ENCODE measurements around the gene UBE2G1.
"Not testable (repeated sequence)": the region's sequence is repeated elsewhere in the genome, so short reads cannot be mapped to it uniquely, and the experiment has no call there.

The UBE2G1 gene

DNA sequence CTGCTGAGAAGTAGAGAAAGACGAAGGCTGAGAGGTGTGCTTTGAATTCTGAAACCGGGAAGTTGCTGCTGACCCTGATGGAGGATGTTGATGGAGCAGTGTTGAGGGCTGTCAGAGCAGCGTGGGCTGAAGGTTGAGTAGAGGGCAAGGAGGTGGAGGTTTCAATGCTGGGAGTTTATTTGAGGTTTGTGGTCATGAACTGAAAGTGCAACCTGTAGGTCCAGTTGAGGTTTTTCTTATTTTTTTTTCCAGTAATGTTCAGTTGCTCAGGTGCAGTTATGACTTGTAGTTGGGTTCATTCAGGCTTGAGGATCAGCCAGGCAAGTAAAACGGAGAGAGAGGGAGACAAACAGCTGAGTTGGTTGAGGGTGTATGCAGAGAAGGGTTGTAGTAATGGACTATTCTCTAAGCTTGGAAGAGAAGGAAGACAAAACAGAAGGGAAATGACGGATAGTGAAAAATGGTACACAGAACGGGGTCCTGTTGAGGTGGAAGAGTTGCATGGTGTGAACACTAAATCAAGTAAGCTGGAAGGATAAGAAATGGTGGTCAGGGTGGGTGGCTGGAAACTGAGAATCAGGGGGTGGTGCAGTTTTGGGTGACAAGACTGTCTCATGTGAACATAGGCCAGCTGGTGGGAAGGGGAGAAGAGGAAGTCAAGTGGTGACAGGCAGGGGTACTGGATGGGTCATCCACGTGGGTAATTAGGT is 8.7 kb upstream of the UBE2G1 start:
- DNase-seq, result no peak

- DNase-seq, result no peak
Observed at GRCh38 chr17:4369557-4370230, 3.2 kb upstream of the UBE2G1 start.

DNA sequence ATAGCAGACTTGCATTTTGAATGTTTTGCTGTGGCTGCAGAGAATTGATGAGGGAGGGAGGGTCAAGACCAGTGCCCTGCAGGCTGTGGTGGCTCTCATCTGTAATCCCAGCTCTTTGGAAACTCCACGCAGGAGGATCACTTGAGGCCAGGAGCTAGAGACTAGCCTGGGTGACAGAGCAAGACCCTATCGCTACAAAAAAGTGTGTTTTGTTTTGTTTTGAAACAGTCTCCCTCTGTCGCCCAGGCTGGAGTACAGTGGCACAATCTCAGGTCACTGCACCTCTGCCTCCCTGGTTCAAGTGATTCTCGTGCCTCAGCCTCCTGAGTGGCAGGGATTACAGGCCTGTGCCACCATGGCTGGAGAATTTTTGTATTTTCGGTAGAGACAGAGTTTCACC is 1.9 kb upstream of the UBE2G1 start:
- DNase-seq, result no peak

DNA sequence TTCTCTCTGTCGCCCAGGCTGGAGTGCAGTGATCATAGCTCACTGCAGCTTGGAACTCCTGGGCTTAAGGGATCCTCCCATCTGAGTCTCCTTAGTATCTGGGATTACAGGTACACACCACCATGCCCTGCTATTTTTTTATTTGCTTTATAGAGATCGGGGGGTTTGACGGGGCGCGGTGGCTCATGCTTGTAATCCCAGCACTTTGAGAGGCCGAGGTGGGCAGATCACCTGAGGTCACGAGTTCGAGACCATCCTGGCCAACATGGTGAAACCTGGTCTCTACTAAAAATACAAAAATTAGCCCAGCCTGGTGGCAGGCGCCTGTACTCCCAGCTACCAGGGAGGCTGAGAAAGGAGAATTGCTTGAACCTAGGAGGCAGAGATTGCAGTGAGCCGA is 702 bp upstream of the UBE2G1 start:
- not testable (repeated sequence) for DNase-seq

- peak in 1 of 2 experiments; percentile 23 for DNase-seq
Observed at GRCh38 chr17:4365628-4366326, 698 bp downstream of the UBE2G1 start.

DNA sequence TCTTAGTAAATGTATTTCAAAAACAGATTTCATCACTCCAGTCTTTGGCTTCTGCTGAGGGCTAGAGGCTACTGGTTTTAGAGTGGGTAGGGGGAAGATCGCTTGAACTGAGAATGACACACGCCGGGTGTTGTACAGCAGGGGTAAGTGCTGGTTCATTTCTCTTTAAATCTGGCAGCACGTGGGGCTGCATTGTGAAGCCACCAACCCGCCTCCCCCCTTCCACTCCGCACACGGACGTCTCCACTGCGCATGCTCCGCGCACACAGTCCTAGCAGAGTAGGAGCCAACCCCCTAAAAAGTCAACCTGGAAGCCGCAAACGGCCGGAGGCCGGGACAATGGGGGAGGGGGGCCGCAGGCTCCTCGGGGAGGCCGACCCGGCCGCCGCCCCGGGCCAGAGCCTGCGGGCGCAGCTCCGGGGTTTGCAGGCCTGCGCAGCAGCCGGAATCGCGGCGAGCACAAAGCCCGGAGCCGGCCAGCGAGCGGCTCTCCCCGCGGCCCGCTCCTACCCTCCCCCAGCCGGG is 1.3 kb downstream of the UBE2G1 start:
- peak; percentile 80 to 90 for DNase-seq

DNA sequence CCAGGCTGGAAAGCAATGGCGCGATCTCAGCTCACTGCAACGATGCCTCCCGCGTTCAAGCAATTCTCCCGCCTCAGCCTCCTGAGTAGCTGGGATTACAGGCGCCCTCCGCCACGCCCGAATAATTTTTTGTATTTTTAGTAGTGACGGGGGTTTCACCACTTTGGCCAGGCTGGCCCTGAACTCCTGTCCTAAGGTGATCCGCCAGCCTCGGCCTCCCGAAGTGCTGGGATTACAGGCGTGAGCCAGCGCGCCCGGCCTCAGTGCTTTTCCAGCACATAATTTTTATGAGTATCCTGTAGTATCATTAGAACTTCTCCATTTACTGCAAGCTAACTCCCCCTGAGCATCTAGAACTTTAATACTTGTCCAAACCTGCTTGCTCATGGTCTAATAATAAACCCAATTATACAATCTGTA is 1.8 kb downstream of the UBE2G1 start:
- DNase-seq, result no peak

DNA sequence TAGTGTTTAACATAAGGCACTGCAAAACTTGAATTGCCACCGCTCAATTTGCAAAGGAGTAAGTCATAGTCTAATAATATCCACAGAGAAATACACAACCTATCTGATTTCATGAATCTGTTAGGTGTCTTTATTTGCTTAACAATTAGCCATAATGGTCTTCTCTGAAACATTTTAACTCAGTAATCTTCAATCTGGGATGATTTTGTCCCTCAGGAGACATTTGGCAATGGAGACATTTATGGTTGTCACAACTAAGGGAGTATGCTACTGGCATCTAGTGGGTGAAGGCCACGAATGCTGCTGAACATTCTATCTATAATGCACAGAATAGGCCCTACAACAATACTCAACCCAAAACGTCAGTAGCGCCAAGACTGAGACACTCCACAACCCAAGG is 4.3 kb downstream of the UBE2G1 start:
- DNase-seq, result peak in 1 of 2 experiments; percentile 29

GRCh38 chr17:4358154-4358553 is 8.3 kb downstream of the UBE2G1 start:
- DNase-seq, result no peak

GRCh38 chr17:4357671-4358070 is 8.8 kb downstream of the UBE2G1 start:
- no peak for DNase-seq

DNA sequence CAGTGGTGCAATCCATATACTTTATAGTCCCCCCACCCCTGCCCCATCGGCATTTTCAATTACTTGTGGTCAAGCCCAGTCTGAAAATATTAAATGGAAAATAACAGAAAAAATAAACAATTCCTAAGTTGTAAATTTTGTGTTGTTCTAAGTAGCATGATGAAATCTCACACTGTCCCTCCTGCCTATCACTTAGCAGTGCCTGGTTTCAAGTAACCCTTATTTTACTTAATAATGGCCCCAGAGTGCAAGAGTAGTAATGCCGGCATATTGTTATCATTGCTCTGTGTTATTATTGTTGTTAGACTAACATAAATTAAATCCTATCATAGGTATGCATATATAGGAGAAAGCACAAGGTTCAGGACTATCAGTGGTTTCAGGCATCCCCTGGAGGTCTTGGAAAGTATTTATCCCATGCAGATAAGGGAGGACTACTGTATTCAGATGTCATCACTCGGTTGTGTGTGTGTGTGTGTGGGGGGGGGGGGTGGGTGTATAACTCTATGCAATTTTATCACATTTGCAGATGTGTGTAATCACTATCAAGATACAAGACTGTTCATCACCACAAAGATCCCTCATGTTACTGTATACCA is 9.3 kb downstream of the UBE2G1 start:
- no peak for DNase-seq

DNA sequence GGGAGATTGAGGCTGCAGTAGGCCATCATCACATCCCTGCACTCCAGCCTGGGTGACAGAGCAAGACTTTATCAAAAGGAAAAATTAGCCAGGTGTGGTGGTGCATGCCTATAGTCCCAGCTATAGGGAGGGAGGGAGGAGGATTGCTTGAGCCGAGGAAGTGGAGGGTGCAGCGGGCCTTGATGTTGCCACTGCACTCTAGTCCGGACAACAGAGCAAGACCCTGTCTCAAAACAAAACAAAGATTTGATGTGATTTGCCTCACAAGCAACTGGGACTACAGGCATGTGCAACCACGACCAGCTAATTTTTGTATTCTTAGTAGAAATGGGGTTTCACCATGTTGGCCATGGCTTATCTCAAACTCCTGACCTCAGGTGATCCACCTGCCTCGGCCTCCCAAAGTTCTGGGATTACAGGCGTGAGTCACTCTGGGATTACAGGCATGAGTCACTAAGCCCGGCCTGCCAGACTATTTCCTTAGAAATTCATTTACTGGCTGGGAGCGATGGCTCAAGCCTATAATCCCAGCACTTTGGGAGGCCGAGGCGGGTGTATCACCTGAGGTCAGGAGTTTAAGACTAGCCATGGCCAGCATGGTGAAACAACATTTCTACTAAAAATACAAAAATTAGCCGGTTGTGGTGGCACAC is 11.5 kb downstream of the UBE2G1 start:
- no peak for DNase-seq

DNA sequence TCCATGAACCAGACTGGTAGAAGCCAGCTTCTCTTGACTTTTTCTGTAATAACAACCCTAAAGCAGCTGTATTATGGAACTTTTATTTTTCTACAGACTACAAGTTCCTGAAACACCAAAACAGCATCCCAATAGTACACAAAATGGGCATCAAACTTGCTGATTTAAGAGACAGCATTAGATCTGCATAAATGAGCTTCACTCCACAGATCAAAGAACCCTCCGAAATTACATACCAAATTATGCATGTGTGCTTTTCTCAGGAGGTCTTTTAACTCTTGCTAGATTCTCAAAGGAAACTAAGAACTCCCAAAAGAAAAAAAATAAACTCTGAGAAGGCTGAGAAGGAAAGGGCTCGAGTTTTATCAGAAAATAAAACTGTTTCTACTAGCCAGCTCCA is 12.3 kb downstream of the UBE2G1 start:
- DNase-seq, result no peak

- DNase-seq, result not testable (repeated sequence)
Observed at GRCh38 chr17:4350214-4350613, 16.3 kb downstream of the UBE2G1 start.

GRCh38 chr17:4345581-4346252 is 20.8 kb downstream of the UBE2G1 start:
- DNase-seq, result no peak

- no peak for DNase-seq
Observed at GRCh38 chr17:4344926-4345325, 21.5 kb downstream of the UBE2G1 start.

GRCh38 chr17:4342535-4342934 is 23.9 kb downstream of the UBE2G1 start:
- no peak for DNase-seq

- no peak for DNase-seq
Observed at GRCh38 chr17:4341616-4341977, 24.9 kb downstream of the UBE2G1 start.

- DNase-seq, result peak in 1 of 2 experiments; percentile 15
Observed at GRCh38 chr17:4340914-4341615, 25.4 kb downstream of the UBE2G1 start.

DNA sequence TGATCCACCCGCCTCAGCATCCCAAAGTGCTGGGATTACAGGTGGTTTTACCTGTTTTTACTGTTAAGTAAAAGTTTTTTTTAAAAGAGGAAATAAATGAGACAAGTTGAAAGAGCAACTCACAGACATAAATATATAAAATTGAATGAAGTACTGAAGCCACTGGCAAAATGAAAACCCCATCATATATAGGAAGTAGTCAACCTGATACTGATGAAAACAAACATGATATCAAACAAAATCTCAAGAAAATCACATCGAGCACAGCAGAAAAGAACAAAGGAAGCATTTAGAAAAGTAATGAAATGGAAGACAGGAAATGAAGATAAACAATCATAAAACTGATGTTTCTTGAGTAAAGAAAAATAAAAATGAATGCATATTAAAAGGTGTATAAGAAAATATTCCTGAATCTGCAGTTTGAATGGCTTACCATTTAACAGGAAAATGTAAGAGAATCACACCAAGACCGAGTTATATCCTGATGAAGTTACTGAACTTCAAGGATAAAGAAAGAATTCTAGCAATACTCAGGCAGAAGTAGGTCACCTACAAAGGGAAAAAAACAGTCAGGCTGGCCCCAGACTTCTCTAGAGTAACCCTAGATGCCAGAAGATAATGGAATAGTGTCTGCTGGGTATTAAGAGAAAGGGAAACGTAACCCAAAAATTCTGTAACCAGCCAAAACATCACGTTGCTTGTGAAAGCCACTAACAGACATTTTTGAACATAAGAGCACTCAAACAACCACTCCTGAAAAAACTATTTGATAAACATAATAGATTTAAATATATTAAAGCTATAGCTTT is 31.5 kb downstream of the UBE2G1 start:
- DNase-seq, result no peak

GRCh38 chr17:4334332-4334731 is 32.1 kb downstream of the UBE2G1 start:
- no peak for DNase-seq
